Epidermal melanocyte (primary cell): ENCODE data around the gene ZDHHC22.

Experiments
- DNase-seq: peaks from one replicate; pipeline ENCODE4 v3.0.0; 2011; ENCODE audit warnings: low spot score; ENCODE audit not compliant: insufficient read length

ZDHHC22 gene

GRCh38 chr14:77084985-77085384, 56.6 kb downstream of the ZDHHC22 start:
- DNase-seq = no peak

DNA sequence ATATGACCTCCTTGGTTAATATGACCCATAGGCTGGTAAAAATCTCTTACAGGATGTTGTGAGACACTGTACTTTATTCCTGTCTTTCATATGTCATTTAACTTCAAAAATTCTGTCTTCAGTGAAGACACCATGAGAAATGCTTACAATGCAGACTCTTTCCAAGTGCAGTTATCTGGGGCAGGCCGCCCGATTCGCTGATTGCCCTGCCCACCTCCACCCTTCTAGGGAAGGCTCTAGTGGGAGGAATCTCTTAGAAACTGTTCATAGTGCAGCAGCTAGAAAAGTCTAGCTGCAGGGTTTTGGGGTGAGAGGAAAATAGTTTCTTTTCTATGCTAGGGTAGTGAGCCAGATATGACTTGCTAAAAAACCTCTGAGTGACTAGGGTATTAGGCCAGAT, 58.5 kb downstream of the ZDHHC22 start:
- DNase-seq = no peak

DNA sequence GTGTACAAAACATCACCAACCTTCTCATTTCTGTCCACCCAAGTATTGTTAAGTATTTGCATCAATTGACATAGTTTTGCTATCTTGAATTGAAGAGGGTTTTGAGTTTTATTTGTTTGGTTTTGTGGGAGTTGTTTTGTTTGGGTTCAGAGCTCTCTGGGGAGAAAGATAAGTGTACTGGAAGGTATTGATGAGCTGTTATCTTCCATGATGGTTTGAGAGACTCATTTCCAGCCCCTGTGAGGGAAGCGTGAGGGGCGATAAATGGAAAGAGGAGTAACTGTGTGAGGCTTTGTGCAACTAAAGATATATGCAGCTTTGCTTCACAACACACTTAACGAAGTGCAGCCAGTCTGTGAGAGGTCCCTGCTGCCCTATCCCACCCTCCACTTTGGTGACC, 59.2 kb downstream of the ZDHHC22 start:
- DNase-seq = no peak
